Measurements from ENCODE around the gene NOL9. TPM values are rescaled to one million over a fixed set of nuclear protein-coding genes. Genes with fewer than 3 reads are reported as not detected.
A peak's percentile ranks its signal among the peaks of the same experiment; 100 is the strongest.

NOL9 gene
- total RNA-seq, 4 donors from 2014 or later: 19.4 to 33.6 (median 27.5) TPM

GRCh38 chr1:6491480-6491962 is 62.8 kb downstream of the NOL9 start, which contains the start of gene PLEKHG5:
Gene PLEKHG5, minus strand, starts transcription at chr1:6491667. Its CDS starts 14,096 bp downstream, at chr1:6477571.
- H3K4me1 ChIP-seq: peaks cover 80% of the 10 kb centered on the region
- H3K27ac ChIP-seq: peak within 1 kb of the TSS; percentile 80
- TF ChIP-seq POLR2AphosphoS5 (IDR thresholded peaks at IDR 0.05) (no peak), POLR2A (IDR thresholded peaks at IDR 0.05) (no peak), CTCF (IDR thresholded peaks at IDR 0.05) (no peak), EP300 (IDR thresholded peaks at IDR 0.05) (no peak)
- H3K9me3 ChIP-seq: no peaks in the 10 kb centered on the region
- WGBS: 61% methylated on average over 6 of the region's 6 CpGs
- H3K36me3 ChIP-seq: no peaks in the 10 kb centered on the region
- DNase-seq (ENCODE audit: low spot score in 2 of 2): no peak
- no peaks in the 10 kb centered on the region for H3K27me3 ChIP-seq
- peak within 1 kb of the TSS; percentile 55 for H3K4me3 ChIP-seq

GRCh38 chr1:6491081-6491449 is 63.2 kb downstream of the NOL9 start:
- Histone ChIP-seq H3K4me3 (peak overlapping the region; percentile 55), H3K9me3 (no peaks in the 10 kb centered on the region), H3K36me3 (no peaks in the 10 kb centered on the region), H3K4me1 (peaks cover 80% of the 10 kb centered on the region), H3K27ac (peak overlapping the region; percentile 80), H3K27me3 (peaks cover 2% of the 10 kb centered on the region)
- WGBS: 26% methylated on average over 6 of the region's 6 CpGs
- no peak for DNase-seq (ENCODE audit: low spot score in 2 of 2)
- TF ChIP-seq POLR2A (IDR thresholded peaks at IDR 0.05) (no peak), POLR2AphosphoS5 (IDR thresholded peaks at IDR 0.05) (no peak), EP300 (IDR thresholded peaks at IDR 0.05) (no peak), CTCF (IDR thresholded peaks at IDR 0.05) (no peak)

- no peak for DNase-seq (ENCODE audit: low spot score in 2 of 2)
- TF ChIP-seq POLR2A (IDR thresholded peaks at IDR 0.05) (no peak), CTCF (IDR thresholded peaks at IDR 0.05) (no peak), EP300 (IDR thresholded peaks at IDR 0.05) (no peak), POLR2AphosphoS5 (IDR thresholded peaks at IDR 0.05) (no peak)
- Histone ChIP-seq H3K4me1 (peaks cover 80% of the 10 kb centered on the region), H3K27me3 (peaks cover 8% of the 10 kb centered on the region), H3K36me3 (no peaks in the 10 kb centered on the region), H3K27ac (peak overlapping the region; percentile 80), H3K9me3 (no peaks in the 10 kb centered on the region), H3K4me3 (peak overlapping the region; percentile 55)
- WGBS: 5% methylated on average over 18 of the region's 70 CpGs
These were observed 63.9 kb downstream of the NOL9 start for GRCh38 chr1:6490181-6491080.

DNA sequence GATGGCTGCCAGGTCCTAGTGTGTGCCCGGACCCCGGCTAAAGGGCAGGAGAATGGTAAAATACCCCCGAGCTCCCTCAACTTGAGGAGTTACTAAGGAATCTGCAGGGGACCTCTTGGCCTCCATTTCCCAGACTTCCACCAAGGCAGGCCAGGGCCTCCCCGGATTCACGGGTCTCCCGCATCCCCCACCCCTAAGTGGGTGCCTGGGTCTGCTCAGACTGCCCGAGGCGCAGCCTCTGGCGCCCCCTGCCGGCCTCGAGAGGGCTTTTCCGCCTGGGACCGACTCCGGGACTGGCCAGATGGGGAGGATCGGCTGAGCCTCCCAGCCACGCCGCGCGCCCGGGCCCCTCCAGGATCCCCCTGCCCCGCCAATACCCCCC is 64.5 kb downstream of the NOL9 start:
- H3K27ac ChIP-seq: peak overlapping the region; percentile 80
- H3K4me3 ChIP-seq: peak overlapping the region; percentile 55
- H3K9me3 ChIP-seq: no peaks in the 10 kb centered on the region
- peaks cover 80% of the 10 kb centered on the region for H3K4me1 ChIP-seq
- DNase-seq (ENCODE audit: low spot score in 2 of 2): no peak
- no CpG with 5 or more reads among the region's 21 CpGs for WGBS
- H3K27me3 ChIP-seq: peaks cover 15% of the 10 kb centered on the region
- TF ChIP-seq CTCF (IDR thresholded peaks at IDR 0.05): peak; percentile 78 to 97
- TF ChIP-seq POLR2AphosphoS5 (IDR thresholded peaks at IDR 0.05): no peak
- TF ChIP-seq POLR2A (IDR thresholded peaks at IDR 0.05): no peak
- TF ChIP-seq EP300 (IDR thresholded peaks at IDR 0.05): no peak
- no peaks in the 10 kb centered on the region for H3K36me3 ChIP-seq

DNA sequence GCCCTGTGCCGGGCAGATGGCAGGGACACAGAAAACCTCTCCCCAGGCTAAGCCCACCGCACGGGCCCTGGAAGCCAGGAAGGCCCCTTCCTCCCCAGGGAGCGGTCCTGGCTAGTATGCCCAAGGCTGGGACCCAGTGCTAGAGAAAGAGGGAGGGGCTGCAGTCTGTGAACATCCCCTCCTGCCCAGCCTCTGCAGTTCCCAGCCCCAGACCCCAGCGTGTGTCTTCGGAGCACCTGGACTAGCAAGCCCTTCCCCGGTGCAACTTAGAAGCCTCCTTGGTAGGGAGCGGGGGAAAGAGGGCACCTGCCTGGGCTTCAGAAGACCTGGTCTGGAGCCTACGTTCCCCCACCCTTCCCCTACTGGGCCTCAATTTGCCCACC is 64.9 kb downstream of the NOL9 start:
- Histone ChIP-seq H3K27me3 (peaks cover 16% of the 10 kb centered on the region), H3K27ac (peak overlapping the region; percentile 80), H3K9me3 (no peaks in the 10 kb centered on the region), H3K36me3 (no peaks in the 10 kb centered on the region), H3K4me3 (peak overlapping the region; percentile 55), H3K4me1 (peaks cover 83% of the 10 kb centered on the region)
- TF ChIP-seq POLR2AphosphoS5 (IDR thresholded peaks at IDR 0.05): no peak
- DNase-seq (ENCODE audit: low spot score in 2 of 2): no peak
- WGBS: no CpG with 5 or more reads among the region's 9 CpGs
